22Rv1 (cell line): ENCODE data around the gene NAV2.

Experiments used
- ZFX ChIP-seq: fragments of 450-650 bp; IDR thresholded peaks from 2 replicates; pipeline ENCODE4 v1.6.1; 2017; ENCODE audit warnings: antibody characterized with exemption, borderline replicate concordance
- TF ChIP-seq, protein P1 (sequence below): fragments of 450-650 bp; IDR thresholded peaks from 2 replicates; pipeline ENCODE4 v1.5.1; 2017; ENCODE audit warnings: mild to moderate bottlenecking

GRCh38 chr11:19805376-19805775, 92.7 kb downstream of the NAV2 start:
- TF ChIP-seq, protein P1, sequence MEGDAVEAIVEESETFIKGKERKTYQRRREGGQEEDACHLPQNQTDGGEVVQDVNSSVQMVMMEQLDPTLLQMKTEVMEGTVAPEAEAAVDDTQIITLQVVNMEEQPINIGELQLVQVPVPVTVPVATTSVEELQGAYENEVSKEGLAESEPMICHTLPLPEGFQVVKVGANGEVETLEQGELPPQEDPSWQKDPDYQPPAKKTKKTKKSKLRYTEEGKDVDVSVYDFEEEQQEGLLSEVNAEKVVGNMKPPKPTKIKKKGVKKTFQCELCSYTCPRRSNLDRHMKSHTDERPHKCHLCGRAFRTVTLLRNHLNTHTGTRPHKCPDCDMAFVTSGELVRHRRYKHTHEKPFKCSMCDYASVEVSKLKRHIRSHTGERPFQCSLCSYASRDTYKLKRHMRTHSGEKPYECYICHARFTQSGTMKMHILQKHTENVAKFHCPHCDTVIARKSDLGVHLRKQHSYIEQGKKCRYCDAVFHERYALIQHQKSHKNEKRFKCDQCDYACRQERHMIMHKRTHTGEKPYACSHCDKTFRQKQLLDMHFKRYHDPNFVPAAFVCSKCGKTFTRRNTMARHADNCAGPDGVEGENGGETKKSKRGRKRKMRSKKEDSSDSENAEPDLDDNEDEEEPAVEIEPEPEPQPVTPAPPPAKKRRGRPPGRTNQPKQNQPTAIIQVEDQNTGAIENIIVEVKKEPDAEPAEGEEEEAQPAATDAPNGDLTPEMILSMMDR, result no peak
- TF ChIP-seq ZFX, result no peak
